Activated naive CD8-positive, alpha-beta T cell treated with anti-CD3 and anti-CD28 coated beads, Interleukin-2, amount 50 U/mL, for 24 hours (primary cell): ENCODE measurements around the gene IRF8.
A peak's percentile ranks its signal among the peaks of the same experiment; 100 is the strongest.

Experiments used
- ATAC-seq: fragments of 150-1000 bp; cut with Tn5 transposase; one replicate; pipeline ENCODE4 v1.10.0; 2021
- DNase-seq: peaks from one replicate; pipeline ENCODE4 v3.0.0; 2021
- H3K27ac Mint-ChIP-seq: one replicate; pipeline ENCODE4 v1.8.0; 2021; ENCODE audit warnings: mild to moderate bottlenecking, mixed read lengths
- H3K27me3 Mint-ChIP-seq: one replicate; pipeline ENCODE4 v1.8.0; 2021; ENCODE audit warnings: mixed read lengths
- H3K36me3 Mint-ChIP-seq: one replicate; pipeline ENCODE4 v1.8.0; 2021; ENCODE audit warnings: low read depth, mixed read lengths
- H3K4me1 Mint-ChIP-seq: one replicate; pipeline ENCODE4 v1.8.0; 2021; ENCODE audit warnings: mixed read lengths
- H3K4me3 Mint-ChIP-seq: one replicate; pipeline ENCODE4 v1.8.0; 2021; ENCODE audit warnings: mild to moderate bottlenecking, moderate library complexity, mixed read lengths
- H3K9me3 Mint-ChIP-seq: one replicate; pipeline ENCODE4 v1.8.0; 2021; ENCODE audit warnings: mixed read lengths

The IRF8 gene

GRCh38 chr16:85909932-85910853, 11.2 kb downstream of the IRF8 start:
- no peaks in the 10 kb centered on the region for H3K27me3 Mint-ChIP-seq
- H3K9me3 Mint-ChIP-seq = no peaks in the 10 kb centered on the region
- DNase-seq = no peak
- peak overlapping the region; percentile 59 for H3K27ac Mint-ChIP-seq
- no peak overlapping the region for H3K4me3 Mint-ChIP-seq
- peaks cover 80% of the 10 kb centered on the region for H3K4me1 Mint-ChIP-seq
- peaks cover 92% of the 10 kb centered on the region for H3K36me3 Mint-ChIP-seq
- ATAC-seq = no peak

- H3K27ac Mint-ChIP-seq = peak overlapping the region; percentile 59
- no peaks in the 10 kb centered on the region for H3K9me3 Mint-ChIP-seq
- no peaks in the 10 kb centered on the region for H3K27me3 Mint-ChIP-seq
- peaks cover 77% of the 10 kb centered on the region for H3K4me1 Mint-ChIP-seq
- peaks cover 89% of the 10 kb centered on the region for H3K36me3 Mint-ChIP-seq
- H3K4me3 Mint-ChIP-seq = no peak overlapping the region
- no peak for ATAC-seq
- DNase-seq = no peak
Observed at GRCh38 chr16:85910854-85911247, 11.9 kb downstream of the IRF8 start.

- ATAC-seq (no peak), DNase-seq (no peak)
- H3K36me3 Mint-ChIP-seq = peaks cover 89% of the 10 kb centered on the region
- H3K27me3 Mint-ChIP-seq = no peaks in the 10 kb centered on the region
- H3K4me1 Mint-ChIP-seq = peaks cover 72% of the 10 kb centered on the region
- no peaks in the 10 kb centered on the region for H3K9me3 Mint-ChIP-seq
- H3K27ac Mint-ChIP-seq = peak overlapping the region; percentile 59
- H3K4me3 Mint-ChIP-seq = no peak overlapping the region
Observed at GRCh38 chr16:85911251-85911930, 12.4 kb downstream of the IRF8 start.

GRCh38 chr16:85912211-85912974, 13.4 kb downstream of the IRF8 start:
- H3K4me1 Mint-ChIP-seq = peaks cover 68% of the 10 kb centered on the region

GRCh38 chr16:85913141-85913601, 14.2 kb downstream of the IRF8 start:
- Mint-ChIP-seq H3K4me1 (peaks cover 71% of the 10 kb centered on the region), H3K27me3 (no peaks in the 10 kb centered on the region), H3K9me3 (no peaks in the 10 kb centered on the region), H3K27ac (peak overlapping the region; percentile 66), H3K4me3 (no peak overlapping the region), H3K36me3 (peaks cover 94% of the 10 kb centered on the region)
- ATAC-seq = no peak
- no peak for DNase-seq

More at GRCh38 chr16:85912211-85912974, 13.4 kb downstream of the IRF8 start:
- ATAC-seq (no peak), DNase-seq (no peak)
- Mint-ChIP-seq H3K27me3 (no peaks in the 10 kb centered on the region), H3K4me3 (no peak overlapping the region), H3K27ac (peak overlapping the region; percentile 66), H3K36me3 (peaks cover 89% of the 10 kb centered on the region), H3K9me3 (no peaks in the 10 kb centered on the region)

DNA sequence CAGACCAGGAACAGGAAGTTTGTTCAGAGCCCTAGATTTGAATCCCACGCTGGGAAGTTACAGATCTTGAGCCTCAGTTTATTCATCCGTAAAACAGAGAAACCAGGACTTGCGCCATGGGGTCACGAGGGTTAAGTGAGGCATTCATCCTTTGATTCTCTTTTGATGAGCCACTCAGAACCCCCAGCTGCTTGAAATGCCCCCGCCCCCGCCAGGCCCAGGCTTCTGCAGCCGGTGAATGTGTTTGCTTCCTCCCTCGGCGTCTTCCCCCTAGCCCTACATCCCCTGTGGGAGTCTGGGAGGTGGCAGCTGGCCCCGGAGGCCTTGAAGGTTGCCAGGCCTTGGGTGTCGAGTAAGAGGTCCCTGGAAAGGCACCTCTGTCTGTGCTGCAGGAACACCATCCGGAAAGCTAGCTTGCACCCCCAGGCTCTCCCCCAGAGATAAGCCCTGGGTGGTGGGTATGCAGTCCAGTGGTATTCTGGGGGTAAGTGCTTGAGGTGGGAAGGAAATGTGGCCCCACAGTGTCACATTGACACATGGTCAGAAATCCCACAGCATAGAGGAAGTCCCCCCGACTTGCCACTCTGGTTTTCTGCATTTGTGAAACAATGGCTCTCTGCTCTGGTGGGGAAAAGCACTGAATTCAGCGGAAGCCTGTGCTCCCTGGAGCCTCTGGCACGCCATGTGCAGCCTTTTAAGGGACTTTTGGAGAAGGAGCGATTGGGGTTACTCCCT, 14.9 kb downstream of the IRF8 start:
- Mint-ChIP-seq H3K4me3 (no peak overlapping the region), H3K4me1 (peaks cover 67% of the 10 kb centered on the region), H3K9me3 (no peaks in the 10 kb centered on the region), H3K36me3 (peaks cover 91% of the 10 kb centered on the region), H3K27ac (peak overlapping the region; percentile 66), H3K27me3 (no peaks in the 10 kb centered on the region)
- ATAC-seq (no peak), DNase-seq (no peak)

DNA sequence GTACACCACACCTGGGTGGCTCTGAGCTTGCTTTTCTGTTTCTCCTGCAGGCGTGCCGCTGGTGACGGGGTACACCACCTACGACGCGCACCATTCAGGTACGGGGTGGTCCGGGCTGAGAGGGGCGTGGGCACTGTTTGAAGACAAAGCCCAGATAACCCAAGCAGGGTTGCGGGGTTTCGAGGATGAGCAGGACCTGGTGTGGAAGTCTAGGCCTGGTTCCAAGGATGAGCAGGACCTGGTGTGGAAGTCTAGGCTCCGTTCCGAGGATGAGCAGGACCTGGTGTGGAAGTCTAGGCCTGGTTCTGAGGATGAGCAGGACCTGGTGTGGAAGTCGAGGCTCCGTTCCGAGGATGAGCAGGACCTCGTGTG, 15.4 kb downstream of the IRF8 start:
- H3K4me3 Mint-ChIP-seq = no peak overlapping the region
- H3K36me3 Mint-ChIP-seq = peaks cover 91% of the 10 kb centered on the region
- no peaks in the 10 kb centered on the region for H3K9me3 Mint-ChIP-seq
- peaks cover 66% of the 10 kb centered on the region for H3K4me1 Mint-ChIP-seq
- no peaks in the 10 kb centered on the region for H3K27me3 Mint-ChIP-seq
- no peak overlapping the region for H3K27ac Mint-ChIP-seq
- DNase-seq (no peak), ATAC-seq (no peak)

- Mint-ChIP-seq H3K27me3 (no peaks in the 10 kb centered on the region), H3K4me1 (peaks cover 61% of the 10 kb centered on the region), H3K4me3 (no peak overlapping the region), H3K9me3 (no peaks in the 10 kb centered on the region), H3K36me3 (peaks cover 90% of the 10 kb centered on the region), H3K27ac (peak overlapping the region; percentile 72)
- DNase-seq (no peak), ATAC-seq (no peak)
Observed at GRCh38 chr16:85915125-85915845, 16.3 kb downstream of the IRF8 start.

DNA sequence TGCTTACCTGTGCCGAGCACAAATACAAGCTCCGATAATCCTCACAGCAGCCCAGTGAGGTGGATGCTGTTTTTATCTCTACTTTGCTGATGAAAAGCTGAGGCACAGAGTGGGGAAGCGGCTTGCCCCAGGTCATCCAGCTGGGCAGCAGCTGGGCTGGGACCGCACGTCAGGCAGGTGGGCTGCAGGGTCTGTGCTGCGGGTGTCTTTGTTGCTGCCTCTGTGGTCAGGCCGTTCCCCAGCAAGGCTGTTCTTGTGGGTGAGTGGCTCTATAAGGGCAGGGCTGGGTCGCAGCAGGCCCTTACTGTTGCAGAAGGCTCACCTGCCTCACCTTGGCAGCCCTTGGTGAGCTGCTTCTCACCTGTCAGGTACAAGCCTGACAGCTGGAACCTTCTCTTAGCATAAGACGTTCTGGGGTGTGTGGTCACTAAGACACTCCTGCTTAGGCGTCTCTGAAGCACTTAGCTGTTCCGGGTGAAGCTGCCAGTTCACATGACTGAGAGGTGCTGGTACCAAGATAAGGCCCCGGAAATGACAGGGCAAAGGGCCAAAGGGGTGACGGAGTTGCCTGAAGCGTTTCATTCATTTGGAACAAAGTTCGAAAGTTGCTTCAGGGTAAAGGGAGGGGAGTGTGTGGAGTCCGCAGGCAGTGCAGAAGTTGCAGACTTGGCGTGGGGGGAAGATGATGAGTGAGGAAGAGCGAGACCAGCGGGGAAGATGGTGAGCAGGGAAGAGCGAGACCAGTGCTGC, 17.4 kb downstream of the IRF8 start:
- Mint-ChIP-seq H3K36me3 (peaks cover 90% of the 10 kb centered on the region), H3K27me3 (no peaks in the 10 kb centered on the region), H3K9me3 (no peaks in the 10 kb centered on the region), H3K4me3 (no peak overlapping the region), H3K27ac (peak overlapping the region; percentile 27), H3K4me1 (peaks cover 56% of the 10 kb centered on the region)
- DNase-seq (no peak), ATAC-seq (no peak)

DNA sequence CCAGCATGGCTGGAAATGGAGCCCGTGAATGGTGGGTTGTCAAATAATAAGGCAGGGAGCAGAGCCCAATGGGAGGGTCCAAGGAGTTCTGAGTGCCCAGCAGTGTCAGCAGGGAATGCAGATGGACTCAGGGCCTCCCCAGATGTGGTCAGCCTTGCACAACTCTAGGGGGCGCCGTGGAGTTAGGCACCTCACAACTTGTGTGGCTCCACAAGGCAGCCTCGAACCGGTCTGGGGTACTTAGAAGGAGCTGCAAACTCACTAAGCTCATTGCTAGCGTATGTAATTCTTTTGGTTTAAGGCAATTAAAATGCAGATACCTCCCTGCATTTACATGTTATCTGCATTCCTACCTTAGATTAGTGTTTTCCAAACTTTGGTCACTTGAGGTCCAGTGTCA, 18.1 kb downstream of the IRF8 start:
- no peaks in the 10 kb centered on the region for H3K9me3 Mint-ChIP-seq
- DNase-seq (no peak), ATAC-seq (no peak)
- no peak overlapping the region for H3K4me3 Mint-ChIP-seq
- no peaks in the 10 kb centered on the region for H3K27me3 Mint-ChIP-seq
- peaks cover 53% of the 10 kb centered on the region for H3K4me1 Mint-ChIP-seq
- peaks cover 88% of the 10 kb centered on the region for H3K36me3 Mint-ChIP-seq
- H3K27ac Mint-ChIP-seq = no peak overlapping the region

DNA sequence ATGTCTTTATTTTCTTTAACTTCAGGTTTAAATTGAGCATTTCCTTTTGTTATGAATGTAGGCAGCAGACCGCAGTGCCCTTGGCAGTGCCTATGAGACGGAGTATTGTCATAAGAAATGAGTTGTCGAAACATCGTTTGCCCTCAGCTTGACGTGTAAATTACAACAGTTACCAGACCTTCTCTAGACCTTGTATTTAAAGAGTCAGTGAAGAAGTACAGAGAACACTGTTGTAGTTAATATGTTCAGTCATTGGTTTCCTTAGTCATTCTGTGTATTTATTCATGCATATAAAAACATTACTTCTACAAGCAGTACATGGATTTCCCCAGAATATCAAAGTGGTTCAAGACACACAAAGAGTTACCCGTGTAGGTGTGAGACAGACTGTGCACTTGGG, 19.0 kb downstream of the IRF8 start:
- H3K4me3 Mint-ChIP-seq = no peak overlapping the region
- H3K27ac Mint-ChIP-seq = peak overlapping the region; percentile 65
- peaks cover 48% of the 10 kb centered on the region for H3K4me1 Mint-ChIP-seq
- peaks cover 84% of the 10 kb centered on the region for H3K36me3 Mint-ChIP-seq
- H3K9me3 Mint-ChIP-seq = no peaks in the 10 kb centered on the region
- H3K27me3 Mint-ChIP-seq = no peaks in the 10 kb centered on the region
- no peak for ATAC-seq
- no peak for DNase-seq

- ATAC-seq = no peak
- Mint-ChIP-seq H3K27ac (peak overlapping the region; percentile 65), H3K9me3 (no peaks in the 10 kb centered on the region), H3K4me1 (peaks cover 44% of the 10 kb centered on the region), H3K36me3 (peaks cover 81% of the 10 kb centered on the region), H3K27me3 (no peaks in the 10 kb centered on the region), H3K4me3 (no peak overlapping the region)
- no peak for DNase-seq
Observed at GRCh38 chr16:85918436-85918835, 19.5 kb downstream of the IRF8 start.
